GM12878 (cell line): ENCODE results near the gene CD79A. TPM values are rescaled to one million over a fixed set of nuclear protein-coding genes. Genes with fewer than 3 reads are reported as not detected.
"Not testable (repeated sequence)": the region's sequence is repeated elsewhere in the genome, so short reads cannot be mapped to it uniquely, and the experiment has no call there.

Experiments
- ATAC-seq: fragments of 200-7000 bp; cut with Tn5 transposase; 3 replicates; pipeline ENCODE4 v1.9.1; 2020; ENCODE audit warnings: mild to moderate bottlenecking, moderate library complexity
- BruUV-seq: library from RNA; stranded (reverse); fragments of 400-500 nt; replicated peaks from 2 replicates; lab custom pipeline; 2021; lab: Mats Ljungman, UMichigan
- CTCF ChIA-PET: fragments of 300-600 bp; sonication (Branson Sonifier 250); formaldehyde crosslinking; extraction: SDS; loops from one replicate; lab custom pipeline; 2021; ENCODE audit warnings: inconsistent platforms; lab: Yijun Ruan, JAX
- POLR2A ChIA-PET: fragments of 350-600 bp; formaldehyde crosslinking; extraction: SDS; loops from one replicate; lab custom pipeline; 2021; ENCODE audit warnings: inconsistent platforms; lab: Charles Lee
- RAD21 ChIA-PET: fragments of 300-600 bp; sonication (Branson Sonifier 250); formaldehyde crosslinking; loops from one replicate; lab custom pipeline; 2023; ENCODE audit warnings: antibody characterized with exemption; ENCODE audit not compliant: unreplicated experiment; lab: Charles Lee
- SMC1A ChIA-PET: fragments of 300-600 bp; sonication (Branson Sonifier 250); formaldehyde crosslinking; loops from one replicate; lab custom pipeline; 2023; ENCODE audit not compliant: unreplicated experiment, uncharacterized antibody; lab: Charles Lee
- DNase-seq: peaks from one replicate; pipeline ENCODE4 v3.0.0-alpha.2; 2011; ENCODE audit warnings: low read depth, low spot score
- FAIRE-seq: peaks from 3 replicates; lab custom pipeline; 2011; peaks lifted over from hg19 to GRCh38; lab: Jason Lieb, UNC
- H2AFZ ChIP-seq: 2 replicates; pipeline ENCODE4 v1.6.0; 2011; ENCODE audit warnings: low read depth, low read length, control low read depth; ENCODE audit not compliant: control insufficient read depth
- H3K27ac ChIP-seq: 2 replicates; pipeline ENCODE4 v1.5.1; 2011; ENCODE audit warnings: control low read depth; ENCODE audit not compliant: control insufficient read depth, insufficient read depth
- H3K27me3 ChIP-seq, 2 experiments: replicated peaks in 1 of 2; 2 replicates each; pipeline versions ENCODE4 v1.6.0 to v1.6.1; 2011; ENCODE audit warnings: low read length in 1 of 2; ENCODE audit not compliant: control insufficient read depth in 2 of 2, insufficient read depth in 2 of 2
- H3K36me3 ChIP-seq, 2 experiments: 2 replicates each; pipeline ENCODE4 v1.5.1; 2011; ENCODE audit warnings: low read length in 1 of 2; ENCODE audit not compliant: control insufficient read depth in 2 of 2, insufficient read depth in 2 of 2
- H3K4me1 ChIP-seq: 2 replicates; pipeline ENCODE4 v1.6.1; 2011; ENCODE audit warnings: mild to moderate bottlenecking, low read length, moderate library complexity, mixed read lengths; ENCODE audit not compliant: control insufficient read depth, insufficient read depth
- H3K4me2 ChIP-seq: 2 replicates; pipeline ENCODE4 v1.6.0; 2011; ENCODE audit warnings: control low read depth; ENCODE audit not compliant: control insufficient read depth, insufficient read depth
- H3K4me3 ChIP-seq: fragments of 200-600 bp; sonication (generic); 2 replicates; pipeline ENCODE4 v1.5.1; 2016
- H3K79me2 ChIP-seq: 2 replicates; pipeline ENCODE4 v1.6.0; 2011; ENCODE audit warnings: low read length; ENCODE audit not compliant: control insufficient read depth, insufficient read depth
- H3K9ac ChIP-seq: 2 replicates; pipeline ENCODE4 v1.8.0; 2011; ENCODE audit warnings: low read length, control low read depth, mixed read lengths; ENCODE audit not compliant: control insufficient read depth, insufficient read depth
- H3K9me3 ChIP-seq: replicated peaks from 3 replicates; pipeline ENCODE4 v1.5.1; 2011; ENCODE audit warnings: mild to moderate bottlenecking, low read length; ENCODE audit not compliant: control insufficient read depth, insufficient read depth
- H4K20me1 ChIP-seq: 2 replicates; pipeline ENCODE4 v1.6.0; 2011; ENCODE audit not compliant: control insufficient read depth, insufficient read depth
- IRF5 ChIP-seq: fragments of 450-650 bp; IDR thresholded peaks from 2 replicates; pipeline ENCODE4 v1.6.1; 2017; ENCODE audit warnings: borderline replicate concordance
- USF1 ChIP-seq: IDR thresholded peaks from 2 replicates; pipeline ENCODE4 v1.6.1; 2011; ENCODE audit warnings: borderline replicate concordance, low read depth, mild to moderate bottlenecking, moderate library complexity, mixed read lengths, low read length; ENCODE audit not compliant: insufficient read depth; ENCODE audit errors: extremely low read length
- WGBS: methylation state at CpG from one replicate; pipeline ENCODE4 v1.1.6; 2016; ENCODE audit warnings: low lambda C conversion rate; ENCODE audit not compliant: insufficient replicate concordance, insufficient coverage; ENCODE audit errors: missing lambda C conversion rate; 5-methylcytosine and 5-hydroxymethylcytosine counted together
- in situ Hi-C: fragments of 300-500 bp; cut with MboI; formaldehyde crosslinking; loops from 9 replicates; pipeline ENCODE4 v1.14.3; 2018; ENCODE audit warnings: mixed read lengths
- intact Hi-C: fragments of 100-400 bp; cut with micrococcal nuclease; formaldehyde crosslinking; loops from one replicate; pipeline ENCODE4 v1.14.2; 2022; ENCODE audit not compliant: unreplicated experiment
- polyA plus RNA-seq, 11 experiments: library from polyadenylated mRNA; depleted of rRNA in 4 of 11; unstranded in 6 of 11; stranded (reverse) in 5 of 11; fragments of >200 nt; fragmentation: Nextera tagmentation in 4 of 11; fragmentation: Illumina TruSeq in 1 of 11; extraction: Ambion mirVana in 4 of 11; extraction: Trizol in 1 of 11; gene quantifications; 1 replicate in 1 of 11; 2 replicates in 10 of 11; pipeline versions ENCODE4 v1.2.1 to v1.2.3, GENCODE V29; 2011 to 2016; ENCODE audit warnings: inconsistent platforms in 2 of 11, missing spikeins in 2 of 11, low read depth in 1 of 11
- total RNA-seq, 4 experiments: library from RNA; depleted of rRNA in 3 of 4; stranded (reverse); fragments of >200 nt in 3 of 4; fragmentation: Illumina TruSeq in 1 of 4; extraction: Trizol in 1 of 4; gene quantifications; 2 replicates each; pipeline versions ENCODE4 v1.2.1 to v1.2.3, GENCODE V29; 2013 to 2021

CD79A gene
- total and polyA plus RNA-seq, 10 of the 15 experiments (the other 5 are each of a cell fraction or from before 2014, with no cell fraction given): 38.8 to 414 (median 282) TPM

- TF ChIP-seq USF1 (no peak), IRF5 (no peak)
Measured at GRCh38 chr19:41872775-41873647, 4.1 kb upstream of the CD79A start (continued).

- peak overlapping the region; percentile 14 for H3K9ac ChIP-seq
- DNase-seq, ATAC-seq, FAIRE-seq, in situ Hi-C loops, H2AFZ ChIP-seq, H4K20me1 ChIP-seq, H3K9me3 ChIP-seq, H3K36me3 ChIP-seq, BruUV-seq, H3K27me3 ChIP-seq: not testable (repeated sequence)
- CTCF ChIA-PET: interaction anchor here (1.1 to 9.0 kb wide), 7 partner anchors 11 to 76 kb away, joined by 3 to 136 read pairs (median 63); partner anchors contain the start of genes ARHGEF1 and RPS19
- intact Hi-C loops: loop anchor here (2.0 kb wide), 1 partner anchor 69 kb away; no protein-coding TSS in a partner anchor
- H3K27ac ChIP-seq: peak overlapping the region; percentile 94
- SMC1A ChIA-PET: interaction anchor here (0.6 to 8.2 kb wide), 8 partner anchors 10 to 248 kb away, joined by 3 to 57 read pairs (median 4); partner anchors contain the start of gene RPS19
- peak overlapping the region; percentile 81 for H3K4me2 ChIP-seq
- POLR2A ChIA-PET: interaction anchor here (0.6 to 6.5 kb wide), 15 partner anchors 9 to 1590 kb away, joined by 3 to 90 read pairs (median 5); partner anchors contain the start of gene RPS19
- RAD21 ChIA-PET: interaction anchor here (0.6 to 8.7 kb wide), 20 partner anchors 9 to 394 kb away, joined by 3 to 120 read pairs (median 4); partner anchors contain the start of genes ARHGEF1, ERFL, RABAC1 and RPS19
- WGBS: 16% methylated on average over 3 of the region's 3 CpGs
- peaks cover 56% of the 10 kb centered on the region for H3K4me1 ChIP-seq
- 0 out of 2 replicates have a peak overlapping the region, but pooled peaks have one; percentile 4 for H3K4me3 ChIP-seq
- H3K79me2 ChIP-seq: peaks cover 36% of the 10 kb centered on the region
Measured at GRCh38 chr19:41875973-41876372, 1.1 kb upstream of the CD79A start.
